NCI-H748 (cell line): ENCODE data around the gene F10.

ENCODE experiments used
- DNase-seq: peaks from one replicate; lab custom pipeline; 2025; ENCODE audit not compliant: unreplicated experiment; lab: John Stamatoyannopoulos, UW

F10 gene

DNA sequence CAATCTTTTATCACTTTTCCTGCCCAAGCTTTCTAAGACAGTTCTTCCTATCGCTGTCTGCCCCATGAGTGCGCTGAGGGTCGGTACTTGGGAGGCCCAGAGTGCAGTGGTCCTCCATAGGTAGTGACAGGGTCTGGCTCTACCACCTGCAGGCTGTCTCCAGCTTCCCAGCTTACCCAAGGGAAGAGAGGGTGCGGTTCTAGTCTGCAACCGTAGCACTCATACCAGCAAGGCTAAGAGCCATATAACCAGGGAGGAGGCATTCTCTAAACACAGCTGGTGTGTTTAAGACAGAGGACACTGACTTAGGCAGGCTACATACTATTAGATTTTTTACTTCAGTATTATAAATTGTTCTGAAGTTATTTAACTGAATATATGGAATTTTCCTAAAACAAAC is 44.1 kb downstream of the F10 start:
- DNase-seq, result no peak

DNA sequence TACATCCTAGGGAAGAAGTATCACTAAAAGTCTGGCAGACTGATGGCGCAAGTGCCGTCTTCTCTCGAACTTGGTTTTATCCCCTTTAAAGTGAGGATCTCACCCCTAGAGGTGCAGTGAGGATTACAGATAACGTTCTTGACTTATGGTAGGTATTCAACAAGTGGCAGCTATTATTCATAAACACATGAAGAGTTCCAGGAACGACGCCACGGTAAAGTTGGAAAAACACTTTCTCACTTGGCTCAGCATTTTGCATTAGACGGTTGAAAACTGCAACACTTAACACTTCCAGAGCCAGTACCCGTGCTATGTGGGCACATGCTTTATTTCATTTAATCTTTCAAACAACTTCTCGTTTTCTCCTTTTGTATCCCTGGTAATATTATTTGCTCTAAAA is 44.6 kb downstream of the F10 start:
- DNase-seq, result no peak

DNA sequence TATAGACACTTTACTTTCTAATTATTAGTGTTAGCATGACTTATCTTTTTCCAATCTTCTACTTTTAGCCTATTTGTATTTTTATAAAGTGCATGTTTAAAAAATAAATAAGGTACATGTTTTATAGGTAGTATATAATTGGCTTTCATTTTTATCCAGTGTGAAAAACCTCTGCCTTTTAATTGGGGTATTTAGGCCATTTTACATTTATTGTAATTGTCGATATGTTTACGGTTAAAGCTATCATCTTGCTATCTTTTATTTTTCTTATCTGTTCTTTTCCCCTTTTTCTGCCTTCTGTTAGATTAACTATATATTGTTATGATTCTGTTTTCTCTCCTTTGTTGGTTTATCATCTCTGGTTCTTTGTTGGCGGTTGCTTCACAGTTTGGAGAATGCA is 45.0 kb downstream of the F10 start:
- no peak for DNase-seq

DNA sequence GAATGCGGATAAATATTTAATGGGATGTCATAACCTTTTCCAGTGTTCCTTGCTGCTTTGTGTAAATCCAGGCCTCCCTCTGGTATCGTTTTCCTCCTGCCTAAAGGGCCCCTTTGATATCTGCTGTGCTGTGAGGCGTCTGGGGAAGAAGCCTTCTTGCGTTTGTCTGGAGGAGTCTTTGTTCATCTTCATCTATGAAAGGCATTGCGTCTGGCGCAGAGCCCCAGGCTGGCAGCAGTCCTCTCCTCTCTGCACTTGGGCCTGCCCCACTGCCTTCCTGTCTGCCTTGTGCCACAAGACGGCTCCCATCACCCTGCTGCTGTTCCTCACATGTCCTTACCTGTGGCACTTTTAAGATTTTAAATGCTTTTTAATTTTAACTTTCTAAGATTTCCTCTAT is 45.6 kb downstream of the F10 start:
- DNase-seq, result no peak

DNA sequence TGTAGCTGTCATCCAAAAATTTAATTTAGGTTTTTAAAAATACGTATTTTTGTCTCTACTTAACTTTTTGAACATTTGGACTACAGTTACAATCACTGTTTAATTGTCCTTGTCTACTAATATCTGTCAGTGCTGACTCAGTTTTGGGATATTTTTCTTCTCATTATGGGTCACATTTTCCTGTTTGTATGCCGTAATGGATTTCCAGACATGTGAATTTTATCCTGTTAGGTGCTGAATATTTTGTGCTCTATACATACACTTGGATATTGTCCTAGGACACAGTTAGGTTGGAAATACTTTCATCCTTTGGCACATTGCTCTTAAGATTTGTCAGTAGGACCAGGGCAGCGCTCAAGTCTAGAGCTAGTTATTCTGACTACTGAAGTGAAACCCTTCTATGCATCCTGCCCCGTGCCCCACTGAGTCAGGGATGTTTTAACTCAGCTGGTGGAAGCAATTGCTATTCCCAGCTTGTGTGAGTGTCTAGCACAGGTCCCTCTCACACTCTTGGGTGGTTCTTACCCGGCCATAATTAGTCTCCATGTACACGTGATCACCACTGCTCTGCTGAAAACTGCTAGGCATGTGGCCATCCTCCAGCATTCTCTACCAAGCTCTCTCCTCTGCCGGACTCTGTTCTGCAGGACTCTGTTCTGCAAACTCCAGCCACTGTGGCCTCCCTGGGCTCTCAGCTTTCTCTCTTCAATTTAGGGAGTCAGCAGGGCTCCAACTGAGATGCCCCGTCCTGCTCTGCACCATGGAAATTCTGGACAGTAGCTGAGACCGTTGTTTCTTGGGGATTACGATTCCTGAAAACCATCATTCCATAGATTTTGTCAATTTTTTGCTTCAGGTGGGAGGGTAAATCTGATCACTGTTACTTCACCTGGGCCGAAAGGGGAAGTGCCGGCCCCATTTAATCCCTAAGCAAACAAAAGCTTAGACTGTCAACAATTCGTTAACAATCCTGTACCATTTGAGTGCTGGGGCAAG is 47.0 kb downstream of the F10 start:
- DNase-seq, result peak; percentile 59

DNA sequence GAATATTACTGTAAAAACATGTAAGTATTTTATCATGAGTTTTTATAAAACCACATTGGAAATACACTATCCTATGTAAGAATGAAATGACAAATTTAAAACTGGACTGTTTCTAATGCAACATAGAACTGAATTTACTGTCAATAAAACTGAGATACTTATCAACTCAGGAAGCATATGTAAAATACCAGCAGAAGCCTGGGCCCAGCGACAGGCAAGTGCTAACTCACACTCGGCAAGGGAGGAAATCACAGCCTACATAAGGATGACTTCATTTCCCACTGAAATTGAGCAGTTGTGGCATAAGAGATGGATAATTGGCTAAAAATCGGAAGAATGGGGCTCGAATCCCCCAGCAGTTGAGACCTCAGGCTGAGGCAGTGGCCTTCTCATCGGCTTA is 47.9 kb downstream of the F10 start:
- DNase-seq, result no peak

DNA sequence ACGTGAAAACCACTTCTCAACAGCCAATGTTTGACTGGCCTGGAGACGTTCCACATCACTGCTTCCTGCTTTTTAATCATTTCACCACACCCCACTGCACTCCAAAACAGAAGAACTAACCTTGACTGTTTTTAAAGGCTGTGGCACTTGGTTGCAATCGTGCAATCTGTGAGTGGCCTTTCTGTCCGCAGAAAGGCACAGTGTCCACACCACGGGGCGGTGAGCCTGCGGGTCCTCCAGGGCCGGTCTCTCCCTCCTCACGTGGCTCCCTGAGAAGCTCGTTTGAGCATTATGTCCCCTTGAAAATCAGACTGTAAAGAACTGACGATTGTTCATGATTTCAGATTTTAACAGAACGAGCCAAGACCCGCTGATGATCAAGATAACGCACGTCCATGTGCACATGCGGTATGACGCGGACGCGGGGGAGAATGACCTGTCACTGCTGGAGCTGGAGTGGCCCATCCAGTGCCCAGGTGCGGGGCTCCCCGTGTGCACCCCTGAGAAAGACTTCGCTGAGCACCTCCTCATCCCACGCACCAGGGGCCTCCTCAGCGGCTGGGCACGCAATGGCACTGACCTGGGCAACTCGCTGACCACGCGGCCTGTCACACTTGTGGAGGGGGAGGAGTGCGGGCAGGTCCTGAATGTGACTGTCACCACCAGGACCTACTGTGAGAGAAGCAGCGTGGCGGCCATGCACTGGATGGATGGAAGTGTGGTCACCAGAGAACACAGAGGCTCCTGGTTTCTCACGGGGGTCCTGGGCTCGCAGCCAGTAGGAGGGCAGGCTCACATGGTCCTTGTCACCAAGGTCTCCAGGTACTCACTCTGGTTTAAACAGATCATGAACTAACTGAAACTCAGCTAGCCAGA is 48.9 kb downstream of the F10 start:
- DNase-seq, result no peak

DNA sequence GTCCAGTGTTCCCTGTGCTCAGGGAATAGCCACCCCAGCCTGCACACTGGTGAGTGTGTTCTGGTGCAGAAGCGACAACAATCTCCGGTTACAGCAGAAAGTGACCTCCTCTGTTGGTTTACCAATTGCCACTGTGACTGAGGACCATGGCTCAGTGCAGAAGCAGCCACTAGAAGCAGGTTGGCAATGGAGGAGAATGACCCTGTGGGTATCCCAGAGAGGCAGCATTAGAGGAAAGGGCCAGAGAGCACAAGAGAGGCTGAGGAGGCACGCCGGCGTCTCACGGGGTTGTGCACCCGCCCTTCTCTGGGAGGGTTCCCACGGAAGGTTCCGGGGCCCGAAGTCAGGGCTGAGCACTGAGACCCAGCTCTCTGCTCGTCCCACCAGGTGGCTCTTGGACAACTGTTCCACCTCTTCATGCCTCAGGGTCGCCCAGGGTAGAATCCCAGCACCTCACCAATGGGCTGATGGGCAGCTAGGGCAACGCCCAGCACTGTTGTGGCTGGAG is 49.9 kb downstream of the F10 start:
- no peak for DNase-seq

DNA sequence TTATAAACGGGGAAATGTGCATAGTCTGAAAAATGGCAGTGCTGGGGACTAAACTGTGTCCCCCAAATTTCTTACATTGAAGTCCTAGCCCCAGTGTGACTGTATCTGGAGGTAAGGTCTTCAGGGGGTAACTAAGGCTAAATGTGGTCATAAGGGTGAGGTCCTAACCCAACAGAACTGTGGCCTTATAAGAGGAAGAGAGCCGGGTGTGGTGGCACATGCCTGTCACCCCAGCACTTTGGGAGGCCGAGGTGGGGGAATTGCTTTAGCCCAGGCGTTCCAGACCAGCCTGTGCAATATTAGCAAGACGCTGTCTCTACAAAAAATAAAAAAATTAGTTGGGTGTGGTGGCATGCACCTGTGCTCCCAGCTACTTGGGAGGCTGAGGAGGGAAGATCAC is 53.7 kb downstream of the F10 start:
- no peak for DNase-seq

DNA sequence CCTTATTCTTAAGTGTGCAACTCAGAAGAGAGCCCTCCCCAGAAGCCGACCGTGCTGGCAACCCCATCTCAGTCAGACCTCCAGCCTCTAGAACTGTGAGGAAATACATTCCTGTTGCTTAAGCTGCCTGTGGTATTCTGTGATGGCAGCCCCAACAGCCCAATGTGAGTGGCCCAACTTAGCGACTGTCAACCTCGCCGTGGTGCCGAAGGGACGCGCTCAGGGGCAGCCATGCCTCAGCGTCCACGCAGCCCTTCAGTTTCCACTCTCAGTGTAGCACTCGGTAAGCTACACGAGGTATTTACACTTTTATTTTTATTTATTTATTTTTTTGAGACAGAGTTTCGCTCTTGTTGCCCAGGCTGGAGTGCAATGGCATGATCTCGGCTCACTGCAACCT is 54.2 kb downstream of the F10 start:
- no peak for DNase-seq

DNA sequence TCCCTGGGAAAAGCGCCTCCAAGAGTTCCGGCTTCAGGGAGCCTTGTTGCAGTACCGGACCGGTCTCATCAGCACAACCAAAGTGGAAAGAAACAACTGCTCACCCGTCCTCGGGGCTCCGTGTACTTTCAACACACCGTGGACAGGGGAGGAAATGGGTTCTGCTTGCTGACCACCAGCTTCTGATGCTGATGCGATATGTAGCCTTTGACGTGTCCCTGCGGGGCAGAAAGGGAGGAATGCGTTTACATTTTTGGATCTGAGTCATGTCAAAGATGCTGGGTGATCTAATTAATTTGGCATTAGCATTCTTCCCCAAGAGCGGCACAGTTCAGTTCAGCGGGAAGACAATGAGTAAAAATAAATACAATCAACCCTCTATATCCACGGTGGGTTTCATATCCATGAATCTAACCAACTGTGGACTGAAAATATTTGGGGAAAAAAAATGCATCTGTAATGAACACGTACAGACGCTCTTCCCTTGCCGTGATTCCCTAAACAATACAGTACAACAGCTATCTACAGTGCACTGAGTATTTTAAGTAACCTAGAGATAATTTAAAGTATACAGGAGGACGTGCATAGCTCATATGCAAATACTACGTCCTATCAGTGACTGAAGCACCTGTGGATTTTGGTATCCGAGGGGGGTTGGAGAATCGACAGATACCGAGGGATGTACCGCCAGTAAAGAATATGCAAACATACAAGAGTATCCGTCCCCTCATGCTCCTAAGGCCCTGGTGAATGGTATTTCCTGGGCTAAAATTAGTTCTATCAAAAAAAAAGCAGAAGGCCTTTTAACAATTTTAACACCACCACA is 55.7 kb downstream of the F10 start:
- DNase-seq, result no peak

DNA sequence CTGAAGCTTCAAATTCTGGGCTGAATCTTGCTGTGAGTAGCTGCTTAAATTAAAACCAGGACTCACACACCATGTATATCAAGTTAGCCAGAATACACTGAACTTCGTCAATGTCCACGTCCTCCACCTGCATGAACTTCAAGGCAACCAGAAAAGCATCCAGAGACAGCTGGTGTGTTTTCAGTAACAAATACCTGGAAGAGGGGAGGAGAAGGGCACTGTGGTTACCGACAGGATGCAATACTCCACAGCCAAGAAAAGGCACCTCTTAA is 56.2 kb downstream of the F10 start:
- no peak for DNase-seq

DNA sequence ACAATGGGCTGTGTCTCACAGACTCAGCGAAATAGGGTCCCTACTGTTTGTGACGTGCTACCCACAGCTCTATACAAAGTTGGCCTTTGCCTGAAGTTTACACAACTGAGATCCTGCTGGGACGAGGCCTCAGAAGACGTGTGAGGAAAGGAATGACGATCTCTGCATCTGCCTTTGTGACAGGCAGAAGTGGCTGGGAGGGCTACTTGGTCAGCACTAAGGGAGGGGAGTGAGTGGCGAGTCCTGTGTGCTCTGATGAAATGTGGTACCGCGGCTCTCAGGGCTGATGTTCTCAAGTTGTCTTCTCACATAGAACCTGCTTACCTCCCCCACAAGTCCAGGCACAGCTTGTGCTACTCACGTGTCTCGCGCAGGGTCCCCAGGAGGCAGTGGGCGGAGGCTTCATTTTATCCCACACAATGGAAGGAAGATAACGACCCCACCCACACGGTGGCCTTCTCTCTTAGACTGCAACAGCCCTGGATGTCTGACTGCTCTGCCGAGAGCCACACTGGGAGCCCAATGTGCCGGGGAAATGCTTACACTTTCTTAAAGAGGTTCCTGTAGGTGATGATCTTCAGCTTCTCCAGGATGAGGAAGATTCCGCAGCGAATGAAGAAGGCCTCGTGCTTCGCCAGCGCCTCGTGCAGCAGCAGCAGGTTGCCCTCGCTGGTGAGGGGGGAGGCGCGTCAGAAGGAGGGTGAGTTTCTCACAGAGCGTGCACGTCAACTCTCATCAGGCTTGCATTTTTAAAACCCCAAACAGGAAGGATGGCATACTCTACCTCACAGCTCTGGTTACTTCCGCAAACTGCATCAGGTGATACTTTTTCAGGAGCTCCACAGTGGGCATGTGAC is 57.0 kb downstream of the F10 start:
- DNase-seq, result no peak

DNA sequence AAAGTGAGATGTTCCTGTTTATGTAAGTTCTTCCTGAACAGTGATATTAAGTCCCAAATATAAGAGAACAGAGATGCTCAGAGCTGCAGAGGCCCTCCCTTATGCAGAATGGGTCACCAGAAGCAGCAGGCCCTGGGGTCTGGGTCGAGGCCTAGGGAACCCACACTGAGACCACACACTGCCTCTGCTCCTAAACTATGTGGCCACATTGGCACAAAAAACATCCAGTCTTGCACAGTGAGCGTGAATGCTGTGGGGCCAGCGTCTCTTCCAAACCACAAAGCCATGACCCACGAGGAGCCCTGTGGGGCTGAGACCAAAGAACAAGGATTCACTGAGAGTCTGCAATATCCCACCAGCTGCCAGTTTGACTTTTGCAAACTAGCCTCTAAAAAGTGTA is 59.4 kb downstream of the F10 start:
- DNase-seq, result no peak

DNA sequence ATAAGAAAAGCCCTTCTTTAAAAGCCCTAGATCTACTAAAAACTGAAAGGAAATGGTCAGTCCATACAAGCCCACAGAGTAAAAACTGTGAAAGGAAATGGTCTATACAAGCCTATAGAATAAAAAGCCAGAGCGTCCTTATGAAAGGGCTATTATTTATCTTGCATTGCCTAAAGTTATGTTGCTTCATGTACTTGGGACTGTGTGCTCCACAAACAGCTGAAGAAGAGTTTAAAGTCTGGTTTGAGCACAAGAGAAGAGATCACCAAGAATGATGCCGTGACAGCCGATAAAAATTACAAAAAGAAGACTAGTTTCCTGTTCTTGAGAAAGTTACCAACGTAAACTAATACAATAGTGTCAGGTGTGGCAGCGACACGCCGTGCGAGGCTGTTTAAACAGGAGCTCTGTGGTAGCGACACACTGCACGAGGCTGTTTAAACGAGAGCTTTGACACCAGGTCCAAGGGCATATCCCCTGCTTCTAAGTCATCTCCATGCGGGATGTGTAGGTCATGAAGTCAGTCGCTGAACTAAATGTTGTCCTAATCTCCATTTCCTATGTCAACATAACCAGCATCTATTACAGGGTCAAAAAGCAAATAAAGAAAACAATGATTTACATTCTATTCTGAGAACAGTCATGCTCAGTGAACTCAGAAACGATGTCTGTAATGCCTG is 61.0 kb downstream of the F10 start:
- no peak for DNase-seq

DNA sequence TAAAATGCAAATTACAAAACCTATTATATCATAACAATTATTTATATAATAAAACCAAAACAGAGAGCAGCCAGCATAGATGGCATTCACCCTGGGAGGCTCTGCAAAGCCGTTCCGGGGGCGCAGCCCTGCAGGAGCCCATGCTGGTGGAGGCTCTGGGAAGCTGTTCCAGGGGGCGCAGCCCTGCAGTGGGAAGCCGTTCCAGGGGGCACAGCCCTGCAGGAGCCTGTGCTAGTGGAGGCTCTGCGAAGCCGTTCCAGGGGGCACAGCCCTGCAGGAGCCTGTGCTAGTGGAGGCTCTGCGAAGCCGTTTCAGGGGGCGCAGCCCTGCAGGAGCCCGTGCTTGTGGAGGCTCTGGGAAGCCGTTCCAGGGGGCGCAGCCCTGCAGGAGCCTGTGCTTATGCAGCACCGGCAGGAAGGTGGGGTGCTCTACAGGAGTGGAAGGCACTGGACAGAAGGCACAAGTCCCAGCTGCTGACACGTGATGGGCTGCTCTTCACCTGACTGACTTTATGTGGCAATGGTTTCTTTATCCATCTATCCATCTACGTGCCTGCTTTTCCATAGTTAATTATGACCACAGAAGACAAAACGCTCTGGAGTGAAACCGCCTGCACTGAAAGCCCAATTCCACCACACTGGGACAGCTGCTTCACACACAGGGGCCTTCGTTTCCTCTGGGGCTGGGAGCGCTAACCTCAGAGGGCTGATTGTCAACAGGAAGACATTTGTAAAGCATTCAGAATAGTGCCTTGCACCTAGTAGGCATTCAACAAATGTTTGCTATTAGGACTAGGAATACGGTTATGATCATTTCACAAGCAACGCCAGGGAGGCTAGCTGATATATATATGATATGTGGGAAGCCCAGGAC is 62.2 kb downstream of the F10 start:
- DNase-seq, result no peak

DNA sequence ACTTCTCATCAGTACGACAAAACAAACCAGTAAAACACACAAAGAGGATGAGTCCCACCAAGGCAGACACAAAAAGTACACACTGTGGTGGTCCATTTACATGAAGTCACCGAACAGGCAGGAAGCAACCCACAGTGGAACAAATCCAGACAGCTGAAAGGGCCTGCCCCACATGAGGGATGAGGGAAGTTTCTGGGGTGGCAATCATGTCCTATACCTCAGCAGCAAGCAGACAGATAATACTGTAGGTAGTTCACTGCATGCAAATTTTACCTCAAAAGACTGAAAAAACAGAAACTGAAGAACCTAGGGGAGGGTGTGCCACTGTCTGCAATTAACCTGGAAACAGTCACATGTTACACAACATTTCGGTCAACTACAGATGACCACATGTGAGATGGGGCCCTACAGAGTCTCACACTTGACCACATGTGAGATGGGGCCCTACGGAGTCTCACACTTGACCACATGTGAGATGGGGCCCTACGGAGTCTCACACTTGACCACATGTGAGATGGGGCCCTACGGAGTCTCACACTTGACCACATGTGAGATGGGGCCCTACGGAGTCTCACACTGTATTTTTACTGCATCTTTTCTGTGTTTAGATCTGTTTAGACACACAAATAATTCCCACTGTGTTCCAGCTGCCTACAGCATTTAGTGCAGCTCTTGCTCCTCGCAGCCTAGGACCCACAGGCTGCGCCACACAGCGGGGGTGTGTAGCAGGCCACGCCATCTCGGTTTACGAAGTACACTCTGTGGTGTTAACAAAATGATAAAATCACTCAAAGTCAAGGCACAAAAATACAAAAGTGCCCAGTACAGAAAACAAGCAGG is 63.7 kb downstream of the F10 start:
- no peak for DNase-seq

DNA sequence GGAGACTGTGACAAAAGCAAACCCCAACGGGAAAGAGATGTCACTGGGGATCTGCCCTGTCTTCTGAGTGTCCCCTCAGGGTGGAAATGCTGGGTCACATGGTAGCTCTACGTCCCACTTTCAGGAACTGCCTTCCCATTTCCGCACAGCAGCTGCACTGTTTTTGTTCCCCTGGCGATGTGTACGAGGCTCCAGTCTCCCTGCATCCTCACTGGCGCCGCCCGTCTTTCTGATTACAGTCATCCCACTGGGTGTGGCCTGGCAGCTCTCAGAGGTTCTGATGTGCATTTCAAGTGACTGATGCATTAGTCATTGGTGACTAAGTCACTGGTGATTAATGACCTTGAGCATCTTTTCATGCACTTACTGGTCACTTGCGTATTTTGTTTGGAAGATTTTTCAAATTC is 64.7 kb downstream of the F10 start:
- DNase-seq, result peak; percentile 42
